GM12892 (cell line): ENCODE measurements around the gene HCK.

Experiments used
- DNase-seq: peaks from one replicate; pipeline ENCODE4 v3.0.0; 2011; ENCODE audit not compliant: insufficient read length
- FAIRE-seq: peaks from 2 replicates; lab custom pipeline; 2011; peaks lifted over from hg19 to GRCh38; lab: Jason Lieb, UNC
- POLR2A ChIP-seq: IDR thresholded peaks from 2 replicates; pipeline ENCODE4 v1.6.1; 2011; ENCODE audit warnings: low read depth, low read length, control low read depth
- POLR2AphosphoS5 ChIP-seq: IDR thresholded peaks from 2 replicates; pipeline ENCODE4 v1.6.1; 2011; ENCODE audit warnings: low read depth, low read length, control low read depth
- TAF1 ChIP-seq: IDR thresholded peaks from 2 replicates; pipeline ENCODE4 v1.6.1; 2011; ENCODE audit warnings: low read depth, mild to moderate bottlenecking, control low read depth, low read length, borderline replicate concordance

The HCK gene

DNA sequence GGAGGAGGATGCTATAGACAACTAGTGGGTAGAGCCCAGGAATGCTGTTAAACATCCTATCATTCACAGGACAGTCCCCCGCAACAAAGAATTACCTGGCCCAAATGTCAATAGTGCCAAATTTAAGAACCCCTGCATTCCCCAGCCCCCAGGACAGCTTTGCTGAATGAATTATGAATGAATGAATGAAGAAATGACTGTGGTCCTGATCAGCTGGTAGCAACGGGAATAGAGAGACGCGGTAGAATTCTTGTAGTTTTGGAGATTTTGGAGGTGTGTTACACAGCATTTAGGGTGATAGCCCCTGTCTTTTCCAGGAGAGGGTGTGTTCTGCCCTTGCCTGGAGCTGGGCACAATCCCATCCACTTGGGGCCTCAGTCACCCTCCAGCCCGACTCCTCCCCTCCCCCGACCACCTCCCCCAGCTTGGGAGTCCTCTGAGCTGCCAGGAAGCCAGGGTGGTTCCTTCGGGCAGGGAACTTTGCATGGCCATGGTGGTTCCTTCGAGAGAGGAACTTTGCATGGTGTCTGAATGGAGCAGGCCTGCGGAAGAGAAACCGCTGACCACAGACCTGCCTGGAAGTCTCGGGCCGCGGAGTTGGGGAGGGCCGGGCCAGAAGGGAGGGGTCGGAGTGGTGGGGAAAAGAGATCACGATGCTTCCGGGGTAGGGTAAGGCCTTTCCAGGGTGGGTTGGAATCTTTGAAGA lies 1.0 kb upstream of the HCK start:
- no peak for DNase-seq
- FAIRE-seq: peak; percentile 14
- TF ChIP-seq POLR2AphosphoS5 (no peak), TAF1 (no peak), POLR2A (no peak)

DNA sequence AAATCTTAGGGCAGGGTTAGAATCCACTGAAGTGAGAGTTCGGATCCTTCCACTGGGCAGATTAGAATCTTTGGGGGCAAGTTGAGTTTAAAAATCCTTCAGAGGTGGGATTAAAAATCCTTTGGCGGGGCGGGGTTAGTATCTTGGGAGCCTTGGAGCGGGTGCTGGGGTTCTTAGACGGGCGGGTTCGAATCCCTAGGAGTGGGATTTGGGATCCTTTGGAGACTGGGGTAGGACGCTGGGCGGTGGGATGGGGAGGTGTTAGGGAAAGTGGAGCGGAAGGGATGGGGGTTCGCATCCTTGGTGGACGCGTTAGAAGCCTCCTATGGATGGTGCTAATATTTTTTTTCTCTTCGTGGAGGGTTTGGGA lies 337 bp upstream of the HCK start:
- no peak for FAIRE-seq
- DNase-seq: no peak
- TF ChIP-seq TAF1: no peak
- TF ChIP-seq POLR2A: no peak
- no peak for TF ChIP-seq POLR2AphosphoS5

DNA sequence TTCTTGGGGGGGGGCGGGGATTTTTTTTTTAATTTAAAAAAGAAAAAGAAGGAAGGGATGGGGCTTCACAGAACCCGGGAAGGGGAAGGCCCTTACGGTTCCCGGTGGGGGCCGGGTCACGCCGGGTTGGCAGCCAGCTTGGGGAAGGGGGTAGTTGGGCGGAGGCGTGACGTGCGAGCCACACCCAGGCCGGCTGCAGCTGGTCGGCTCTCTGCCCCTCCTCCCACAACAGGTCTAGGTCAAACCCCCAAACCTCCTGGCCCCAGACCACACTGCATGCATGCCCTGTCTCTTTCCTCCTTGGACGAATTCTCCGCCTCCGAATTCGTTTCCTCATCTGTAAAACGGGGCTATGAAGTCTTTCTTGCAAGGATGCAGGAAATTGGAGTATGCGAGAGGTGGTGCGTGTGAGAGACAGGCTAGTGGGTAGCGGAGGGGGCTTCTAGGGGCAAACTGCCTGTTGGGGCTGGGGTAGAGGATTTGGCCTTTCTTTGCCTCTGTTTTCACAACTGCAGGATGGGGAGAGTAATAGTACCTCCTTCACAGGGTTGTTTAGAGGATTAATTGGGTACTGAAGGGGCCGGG lies 828 bp downstream of the HCK start:
- TF ChIP-seq POLR2A (peak; percentile 60; the same call in 1 of the 2 replicates), TAF1 (no peak; the same call in 1 of the 2 replicates), POLR2AphosphoS5 (peak; percentile 71)
- FAIRE-seq (peak; percentile 73), DNase-seq (peak; percentile 64)

DNA sequence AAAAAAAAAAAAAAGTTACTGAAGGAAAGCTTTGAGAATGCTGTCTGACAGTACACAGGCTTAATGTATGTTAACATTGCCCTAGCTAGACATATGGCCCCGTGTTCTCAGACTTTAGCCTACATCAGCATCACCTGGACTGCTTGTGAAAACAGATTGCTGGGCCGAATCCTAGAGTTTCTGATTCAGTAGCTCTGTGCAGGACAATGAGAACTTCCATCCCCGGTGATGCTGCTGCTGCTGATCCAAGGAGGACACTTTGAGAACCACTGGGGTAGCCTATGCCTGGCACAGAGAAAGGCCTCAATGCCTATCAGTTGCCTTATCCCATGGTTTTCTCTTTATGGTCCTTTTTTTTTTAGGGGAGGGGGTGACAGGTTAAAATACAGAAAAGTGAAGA lies 1.6 kb downstream of the HCK start:
- TF ChIP-seq TAF1: no peak
- no peak for TF ChIP-seq POLR2AphosphoS5
- TF ChIP-seq POLR2A: no peak
- DNase-seq (no peak), FAIRE-seq (no peak)

DNA sequence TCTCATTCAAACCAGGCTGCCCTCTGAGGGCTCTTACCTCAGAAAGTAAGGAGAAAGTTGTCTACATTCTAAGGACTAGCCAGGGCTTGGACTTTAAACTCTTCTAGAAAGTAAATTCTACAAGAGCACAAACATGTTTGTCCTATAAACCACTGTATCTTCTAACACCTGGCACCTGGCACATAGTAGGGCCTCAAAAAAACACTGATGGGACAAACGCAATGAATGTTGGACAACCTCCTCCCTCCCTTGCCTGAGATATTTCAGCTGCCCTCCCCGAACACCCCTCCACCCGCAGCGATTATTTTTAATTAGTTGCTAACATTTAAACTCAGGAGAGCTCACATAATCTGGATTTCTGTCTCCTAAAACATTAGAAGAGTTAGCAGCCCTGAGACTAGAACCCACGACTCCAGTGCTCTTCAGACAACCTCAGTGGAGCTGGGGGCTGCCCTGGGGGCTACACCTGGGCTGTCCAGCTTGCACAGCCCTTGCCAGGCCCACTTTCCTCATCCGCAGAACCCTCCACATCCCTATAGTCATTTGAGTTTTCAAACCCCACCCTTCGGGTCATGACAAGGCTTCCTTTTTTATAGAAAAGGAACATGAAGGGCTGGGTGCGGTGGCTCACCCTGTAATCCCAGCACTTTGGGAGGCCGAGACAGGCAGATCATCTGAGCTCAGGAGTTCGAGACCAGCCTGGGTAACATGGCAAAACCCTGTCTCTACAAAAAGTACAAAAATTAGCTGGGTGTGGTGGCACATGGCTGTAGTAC lies 4.9 kb downstream of the HCK start:
- TF ChIP-seq POLR2AphosphoS5 (no peak), POLR2A (no peak), TAF1 (no peak)
- FAIRE-seq: no peak

DNA sequence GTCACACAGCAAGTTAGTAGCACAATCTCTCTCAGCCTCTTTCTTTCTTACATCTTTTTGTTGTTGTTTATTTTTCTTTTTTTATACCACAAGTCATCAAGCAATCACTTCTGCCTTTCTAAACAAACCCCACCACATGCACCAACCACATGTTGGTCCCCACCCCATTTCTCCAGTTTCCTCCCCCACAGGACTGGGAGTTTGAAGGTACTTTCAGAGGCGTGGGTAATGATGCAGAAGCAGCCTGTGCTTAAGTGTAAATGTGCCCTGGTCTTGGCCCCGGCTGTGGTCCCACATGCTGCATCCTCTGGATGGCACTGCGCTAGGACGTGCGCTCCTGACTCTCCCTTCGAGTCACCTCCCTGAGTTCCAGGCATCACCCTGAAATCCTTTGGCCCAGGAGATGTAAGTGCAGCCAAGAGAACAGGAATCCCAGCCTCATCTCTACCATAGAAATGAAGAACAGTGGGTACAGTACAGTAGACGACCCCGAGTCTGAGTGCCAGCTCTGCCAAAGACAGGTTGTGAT lies 5.7 kb downstream of the HCK start:
- DNase-seq: no peak
- no peak for TF ChIP-seq POLR2AphosphoS5
- no peak for TF ChIP-seq POLR2A
- TF ChIP-seq TAF1: no peak
- no peak for FAIRE-seq

More for the DNA sequence above, 4.9 kb downstream of the HCK start:
- DNase-seq: no peak

DNA sequence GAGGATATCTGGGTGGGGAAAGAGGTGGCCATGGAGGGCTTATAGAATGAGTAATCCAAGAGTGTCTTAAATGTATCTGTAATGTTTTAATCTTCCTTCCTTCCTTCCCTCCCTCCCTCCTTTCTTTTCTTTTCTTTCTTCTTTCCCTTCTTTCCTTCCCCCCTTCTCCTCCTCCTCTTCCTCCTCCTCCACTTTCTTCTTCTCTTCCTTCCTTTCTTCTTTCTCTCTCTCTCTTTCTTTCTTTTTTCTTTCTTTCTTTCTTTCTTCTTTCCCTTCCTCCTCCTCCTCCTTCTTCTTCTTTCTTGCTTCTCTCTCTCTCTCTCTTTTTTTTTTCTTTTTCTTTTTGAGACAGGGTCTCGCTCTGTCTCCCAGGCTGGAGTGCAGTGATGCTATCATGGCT lies 7.1 kb downstream of the HCK start:
- DNase-seq (no peak), FAIRE-seq (no peak)
- TF ChIP-seq TAF1 (no peak), POLR2A (no peak), POLR2AphosphoS5 (no peak)

DNA sequence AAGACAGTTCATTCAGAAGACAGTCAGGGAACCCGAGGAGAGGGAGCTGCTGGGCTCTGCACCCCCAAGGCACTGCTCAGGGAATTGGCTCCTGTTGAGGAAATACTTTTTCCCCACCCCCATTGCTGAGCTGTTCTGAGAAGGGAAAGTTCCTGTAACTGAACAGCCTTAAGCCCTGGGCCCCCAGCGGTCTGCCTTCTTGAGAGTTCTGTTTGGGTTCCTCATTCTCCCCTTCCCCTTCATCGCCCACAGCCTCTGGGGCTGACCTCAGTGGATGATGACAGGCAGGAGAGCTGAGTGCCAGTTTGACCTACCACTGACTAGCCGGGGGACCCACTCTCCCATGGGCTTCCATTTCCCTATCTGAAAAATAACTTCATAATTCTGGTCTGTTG lies 10.7 kb downstream of the HCK start:
- no peak for DNase-seq
- TF ChIP-seq POLR2AphosphoS5 (no peak), POLR2A (peak; percentile 34; the same call in 1 of the 2 replicates)
- FAIRE-seq: peak; percentile 84

DNA sequence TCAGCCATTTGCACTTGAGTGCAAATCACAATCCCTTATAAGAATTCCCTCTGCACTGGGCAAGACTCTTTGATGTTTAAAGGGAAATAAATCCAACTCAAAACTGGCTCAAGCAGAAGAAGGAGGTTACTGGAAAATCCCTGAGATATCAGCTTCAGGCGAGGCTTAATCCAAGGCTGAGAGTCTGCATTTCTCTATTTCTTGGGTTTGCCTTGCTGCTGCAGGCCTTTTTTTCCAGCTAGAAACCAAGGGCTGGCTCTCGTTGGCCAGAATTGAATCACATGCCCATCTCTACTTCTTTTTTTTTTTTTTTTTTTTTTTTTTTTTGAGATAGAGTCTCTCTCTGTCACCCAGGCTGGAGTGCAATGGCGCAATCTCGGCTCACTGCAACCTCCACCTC lies 11.7 kb downstream of the HCK start:
- FAIRE-seq: no peak

DNA sequence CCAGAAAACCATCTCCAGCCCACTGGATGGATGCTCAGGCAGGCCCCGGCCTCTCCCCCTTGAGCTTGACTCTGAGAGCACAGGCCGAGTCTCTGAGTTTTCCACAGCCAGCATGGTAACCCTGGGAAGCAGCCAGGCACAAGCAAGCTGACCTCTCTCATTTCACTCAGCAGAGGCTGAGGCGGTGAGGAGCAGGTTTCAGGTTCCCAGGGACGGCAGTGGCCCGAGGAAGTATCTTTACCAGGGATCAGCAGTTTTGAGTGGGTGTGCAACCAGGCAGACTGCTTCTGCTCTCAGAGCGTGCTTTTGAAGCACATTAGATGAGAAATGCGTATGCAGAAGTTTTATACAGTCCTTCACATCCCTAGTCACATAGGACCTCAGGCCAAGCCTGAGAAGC lies 12.6 kb downstream of the HCK start:
- FAIRE-seq (peak; percentile 91), DNase-seq (no peak)
- no peak for TF ChIP-seq TAF1

More for the DNA sequence above, 11.7 kb downstream of the HCK start:
- no peak for DNase-seq
- TF ChIP-seq POLR2A: no peak
- no peak for TF ChIP-seq POLR2AphosphoS5
- TF ChIP-seq TAF1: no peak

DNA sequence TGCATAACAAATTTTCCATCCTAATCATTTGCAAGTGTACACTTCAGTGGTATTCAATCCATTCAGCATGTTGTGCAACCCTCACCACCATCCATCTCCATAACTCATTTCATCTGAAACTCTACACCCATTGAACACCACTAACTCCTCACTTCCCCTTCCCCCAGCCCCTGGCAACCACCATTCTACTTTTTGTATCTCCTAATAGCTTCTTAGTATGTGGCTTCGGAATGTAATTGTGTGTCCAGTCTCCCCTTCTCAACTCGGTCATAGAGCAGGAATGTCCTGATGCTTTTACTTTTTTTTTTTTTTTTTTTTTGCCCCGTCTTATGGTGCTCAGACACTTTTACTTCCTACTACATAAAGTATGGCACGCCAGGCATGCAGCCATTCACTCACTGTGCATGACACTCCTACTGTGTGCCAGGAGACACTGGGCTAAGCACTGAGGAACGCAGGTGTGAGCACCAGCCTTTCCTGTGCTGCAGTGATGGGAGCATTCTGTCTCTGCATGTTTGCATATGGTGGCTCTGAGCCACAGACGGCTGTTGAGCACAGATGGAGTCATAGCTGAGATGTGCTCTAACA lies 15.3 kb downstream of the HCK start:
- no peak for TF ChIP-seq POLR2AphosphoS5
- no peak for TF ChIP-seq POLR2A
- DNase-seq: no peak
- peak; percentile 33 for FAIRE-seq
